SU-DHL-6 (cell line): ENCODE measurements around the gene UNC13C.

ENCODE experiments used
- H2AFZ ChIP-seq: fragments of 200-600 bp; sonication (generic); 2 replicates; pipeline ENCODE4 v1.6.1; 2014; ENCODE audit warnings: low read depth, mild to moderate bottlenecking, moderate library complexity, mixed read lengths, antibody characterized with exemption, low read length; ENCODE audit not compliant: severe bottlenecking
- H3F3A ChIP-seq: fragments of 200-600 bp; shearing (Covaris generic); 2 replicates; pipeline ENCODE4 v1.6.0; 2016; ENCODE audit warnings: antibody characterized with exemption, mild to moderate bottlenecking; ENCODE audit not compliant: insufficient read depth
- H3K27ac ChIP-seq: fragments of 200-600 bp; sonication (generic); 2 replicates; pipeline ENCODE4 v1.5.1; 2016; ENCODE audit warnings: low read depth, mild to moderate bottlenecking, low read length, moderate library complexity, mixed read lengths
- H3K27me3 ChIP-seq: fragments of 200-600 bp; sonication (generic), shearing (Covaris generic); 2 replicates; pipeline ENCODE4 v1.6.0; 2014; ENCODE audit warnings: mild to moderate bottlenecking, low read length
- H3K36me3 ChIP-seq: fragments of 200-600 bp; sonication (generic); 2 replicates; pipeline ENCODE4 v1.6.1; 2014; ENCODE audit warnings: mild to moderate bottlenecking, low read length, mixed read lengths
- H3K4me2 ChIP-seq: fragments of 300-600, 200-600 bp; shearing (Covaris generic), sonication (generic); 2 replicates; pipeline ENCODE4 v1.6.0; 2014; ENCODE audit warnings: low read length, low read depth, mild to moderate bottlenecking; ENCODE audit not compliant: poor library complexity, severe bottlenecking
- H3K4me3 ChIP-seq: fragments of 200-600 bp; sonication (generic); 2 replicates; pipeline ENCODE4 v1.5.1; 2014; ENCODE audit warnings: antibody characterized with exemption, low read length, mild to moderate bottlenecking, mixed read lengths; ENCODE audit not compliant: insufficient read depth, poor library complexity, severe bottlenecking
- H3K79me2 ChIP-seq: fragments of 200-600 bp; sonication (generic); 2 replicates; pipeline ENCODE4 v1.6.1; 2014; ENCODE audit warnings: mild to moderate bottlenecking, low read length, moderate library complexity; ENCODE audit not compliant: insufficient read depth
- H3K9ac ChIP-seq: fragments of 200-600 bp; sonication (generic); 2 replicates; pipeline ENCODE4 v1.7.0; 2014; ENCODE audit warnings: mild to moderate bottlenecking, low read length
- H3K9me2 ChIP-seq: fragments of 200-600 bp; sonication (generic); replicated peaks from 2 replicates; pipeline ENCODE4 v1.6.1; 2014; ENCODE audit warnings: low read length; ENCODE audit not compliant: insufficient read depth
- H3K9me3 ChIP-seq: fragments of 200-600 bp; sonication (generic); 2 replicates; pipeline ENCODE4 v1.6.1; 2014; ENCODE audit warnings: low read length, mixed read lengths; ENCODE audit not compliant: insufficient read depth
- H4K20me1 ChIP-seq: fragments of 200-600 bp; sonication (generic); 2 replicates; pipeline ENCODE4 v1.6.1; 2014; ENCODE audit warnings: low read depth, mild to moderate bottlenecking, antibody characterized with exemption, low read length, moderate library complexity, mixed read lengths
- EZH2phosphoT487 ChIP-seq: fragments of 200-600 bp; sonication (generic), shearing (Covaris generic); conservative IDR thresholded peaks from 2 replicates; pipeline ENCODE4 v1.6.1; 2018; ENCODE audit warnings: mild to moderate bottlenecking, antibody characterized with exemption, low read length, moderate library complexity, mixed read lengths
- TF ChIP-seq, protein P1 (sequence below): fragments of 200-600 bp; sonication (generic); IDR thresholded peaks from one replicate; pipeline ENCODE4 v1.5.1; 2017; ENCODE audit warnings: antibody characterized with exemption, mild to moderate bottlenecking, low read length, moderate library complexity; ENCODE audit not compliant: insufficient read depth, poor library complexity, severe bottlenecking

Gene UNC13C

GRCh38 chr15:54289590-54290136 is 311.4 kb downstream of the UNC13C start:
- H3F3A ChIP-seq = no peaks in the 10 kb centered on the region
- no peak overlapping the region for H3K4me2 ChIP-seq
- H3K9me3 ChIP-seq = no peaks in the 10 kb centered on the region
- H3K9ac ChIP-seq = no peak overlapping the region
- H3K36me3 ChIP-seq = no peaks in the 10 kb centered on the region
- TF ChIP-seq, protein P1, sequence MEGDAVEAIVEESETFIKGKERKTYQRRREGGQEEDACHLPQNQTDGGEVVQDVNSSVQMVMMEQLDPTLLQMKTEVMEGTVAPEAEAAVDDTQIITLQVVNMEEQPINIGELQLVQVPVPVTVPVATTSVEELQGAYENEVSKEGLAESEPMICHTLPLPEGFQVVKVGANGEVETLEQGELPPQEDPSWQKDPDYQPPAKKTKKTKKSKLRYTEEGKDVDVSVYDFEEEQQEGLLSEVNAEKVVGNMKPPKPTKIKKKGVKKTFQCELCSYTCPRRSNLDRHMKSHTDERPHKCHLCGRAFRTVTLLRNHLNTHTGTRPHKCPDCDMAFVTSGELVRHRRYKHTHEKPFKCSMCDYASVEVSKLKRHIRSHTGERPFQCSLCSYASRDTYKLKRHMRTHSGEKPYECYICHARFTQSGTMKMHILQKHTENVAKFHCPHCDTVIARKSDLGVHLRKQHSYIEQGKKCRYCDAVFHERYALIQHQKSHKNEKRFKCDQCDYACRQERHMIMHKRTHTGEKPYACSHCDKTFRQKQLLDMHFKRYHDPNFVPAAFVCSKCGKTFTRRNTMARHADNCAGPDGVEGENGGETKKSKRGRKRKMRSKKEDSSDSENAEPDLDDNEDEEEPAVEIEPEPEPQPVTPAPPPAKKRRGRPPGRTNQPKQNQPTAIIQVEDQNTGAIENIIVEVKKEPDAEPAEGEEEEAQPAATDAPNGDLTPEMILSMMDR = no peak
- TF ChIP-seq EZH2phosphoT487 = no peak
- no peaks in the 10 kb centered on the region for H3K79me2 ChIP-seq
- H2AFZ ChIP-seq = no peak overlapping the region
- no peaks in the 10 kb centered on the region for H4K20me1 ChIP-seq
- no peak overlapping the region for H3K4me3 ChIP-seq
- H3K27ac ChIP-seq = no peak overlapping the region
- no peaks in the 10 kb centered on the region for H3K27me3 ChIP-seq
- no peaks in the 10 kb centered on the region for H3K9me2 ChIP-seq

DNA sequence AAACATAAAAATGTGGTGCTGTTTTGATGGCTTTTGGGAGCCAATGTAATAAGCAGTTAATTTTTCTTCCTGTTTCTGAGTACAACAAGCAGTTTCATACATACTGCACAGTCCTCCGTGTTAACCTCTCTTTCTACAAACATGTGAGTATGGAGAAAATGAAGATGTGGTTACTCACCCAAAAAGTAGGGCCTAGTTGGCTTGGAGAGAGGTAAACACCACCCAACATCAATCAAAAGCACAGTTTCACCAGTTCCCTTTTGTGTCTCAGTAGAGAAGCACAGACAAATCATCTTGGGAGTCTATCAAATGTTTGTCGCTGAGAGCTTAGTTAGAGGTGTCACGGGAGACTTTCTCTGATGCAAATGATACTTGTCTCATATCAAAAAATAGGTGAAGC is 320.2 kb downstream of the UNC13C start:
- Histone ChIP-seq H3K36me3 (no peaks in the 10 kb centered on the region), H3K27me3 (no peaks in the 10 kb centered on the region), H4K20me1 (no peaks in the 10 kb centered on the region), H3K9ac (no peak overlapping the region), H3K27ac (no peak overlapping the region), H3F3A (no peaks in the 10 kb centered on the region), H2AFZ (no peak overlapping the region), H3K9me3 (no peaks in the 10 kb centered on the region), H3K4me3 (no peak overlapping the region), H3K4me2 (no peak overlapping the region), H3K9me2 (no peaks in the 10 kb centered on the region), H3K79me2 (no peaks in the 10 kb centered on the region)
- TF ChIP-seq, protein P1 = no peak
- TF ChIP-seq EZH2phosphoT487 = no peak

GRCh38 chr15:54304321-54304720 is 326.1 kb downstream of the UNC13C start:
- Histone ChIP-seq H3K36me3 (no peaks in the 10 kb centered on the region), H3K9ac (no peak overlapping the region), H4K20me1 (no peaks in the 10 kb centered on the region), H3K27ac (no peak overlapping the region), H3K79me2 (no peaks in the 10 kb centered on the region), H3K9me3 (no peaks in the 10 kb centered on the region), H3K4me3 (no peak overlapping the region), H3F3A (no peaks in the 10 kb centered on the region), H3K27me3 (no peaks in the 10 kb centered on the region), H3K9me2 (no peaks in the 10 kb centered on the region), H2AFZ (no peak overlapping the region), H3K4me2 (no peak overlapping the region)
- TF ChIP-seq EZH2phosphoT487 = no peak
- TF ChIP-seq, protein P1 = no peak
